ENCODE data around the gene NHERF2. TPM values are rescaled to one million over a fixed set of nuclear protein-coding genes. Genes with fewer than 3 reads are reported as not detected.

The NHERF2 gene
- total and polyA plus RNA-seq, 9 of the 15 experiments (the other 6 are each of a cell fraction or from before 2014, with no cell fraction given), result 0.15 to 42.0 (median 12.5) TPM

GRCh38 chr16:2027024-2028010, 615 bp downstream of the NHERF2 start (continued):
- TF ChIP-seq CCAR2 (IDR thresholded peaks at IDR 0.05; ENCODE audit: low read depth, low read length) (no peak), SREBF1 (IDR thresholded peaks at IDR 0.05; ENCODE audit: borderline replicate concordance, low read depth, low read length) (no peak), SIRT6 (IDR thresholded peaks at IDR 0.05; ENCODE audit: low read depth, low read length) (no peak), ZNF12 (CRISPR knock-in tag; IDR thresholded peaks at IDR 0.05) (no peak), ZNF311 (CRISPR knock-in tag; IDR thresholded peaks at IDR 0.05) (no peak), MYC (IDR thresholded peaks at IDR 0.05; ENCODE audit: low read depth, low read length) (peak; percentile 34), MYC (CRISPR knock-in tag; IDR thresholded peaks at IDR 0.05; ENCODE audit: borderline replicate concordance, low read depth) (no peak), ARID4B (CRISPR knock-in tag; IDR thresholded peaks at IDR 0.05) (0 out of 2 replicates have a peak, but pooled peaks have one; percentile 44), SMARCA5 (IDR thresholded peaks at IDR 0.05) (0 out of 2 replicates have a peak, but pooled peaks have one; percentile 20), E2F6 (IDR thresholded peaks at IDR 0.05; ENCODE audit: borderline replicate concordance in 1 of 2, extremely low read depth in 1 of 2, insufficient read depth in 1 of 2, insufficient read length in 1 of 2, low read depth in 1 of 2, low read length in 1 of 2, poor library complexity in 1 of 2, severe bottlenecking in 1 of 2) (peak in 1 of 2 experiments; percentile 83), RFX7 (CRISPR knock-in tag; IDR thresholded peaks at IDR 0.05) (no peak), FOXK1 (CRISPR knock-in tag; IDR thresholded peaks at IDR 0.05; ENCODE audit: borderline replicate concordance) (no peak), PHTF2 (CRISPR knock-in tag; IDR thresholded peaks at IDR 0.05) (no peak), NFATC3 (IDR thresholded peaks at IDR 0.05) (no peak), HDAC6 (IDR thresholded peaks at IDR 0.05; ENCODE audit: low read depth, low read length) (no peak)
- TF ChIP-seq, protein P1, sequence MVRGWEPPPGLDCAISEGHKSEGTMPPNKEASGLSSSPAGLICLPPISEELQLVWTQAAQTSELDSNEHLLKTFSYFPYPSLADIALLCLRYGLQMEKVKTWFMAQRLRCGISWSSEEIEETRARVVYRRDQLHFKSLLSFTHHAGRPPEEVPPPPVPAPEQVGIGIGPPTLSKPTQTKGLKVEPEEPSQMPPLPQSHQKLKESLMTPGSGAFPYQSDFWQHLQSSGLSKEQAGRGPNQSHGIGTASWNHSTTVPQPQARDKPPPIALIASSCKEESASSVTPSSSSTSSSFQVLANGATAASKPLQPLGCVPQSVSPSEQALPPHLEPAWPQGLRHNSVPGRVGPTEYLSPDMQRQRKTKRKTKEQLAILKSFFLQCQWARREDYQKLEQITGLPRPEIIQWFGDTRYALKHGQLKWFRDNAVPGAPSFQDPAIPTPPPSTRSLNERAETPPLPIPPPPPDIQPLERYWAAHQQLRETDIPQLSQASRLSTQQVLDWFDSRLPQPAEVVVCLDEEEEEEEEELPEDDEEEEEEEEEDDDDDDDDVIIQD (CRISPR knock-in tag; IDR thresholded peaks at IDR 0.05), result no peak

All from K562 (cell line).